DOHH2 (cell line): Measurements from ENCODE around the gene CNTNAP5.

Experiments
- EZH2phosphoT487 ChIP-seq: fragments of 200-600 bp; sonication (generic); IDR thresholded peaks from 2 replicates; pipeline ENCODE4 v1.6.1; 2017; ENCODE audit warnings: borderline replicate concordance, mild to moderate bottlenecking, antibody characterized with exemption, low read length, moderate library complexity, mixed read lengths
- TF ChIP-seq, protein P1 (sequence below): fragments of 200-600 bp; sonication (generic); IDR thresholded peaks from one replicate; pipeline ENCODE4 v1.5.1; 2014; ENCODE audit warnings: antibody characterized with exemption, mild to moderate bottlenecking, low read depth, low read length; ENCODE audit not compliant: poor library complexity, severe bottlenecking

DNA sequence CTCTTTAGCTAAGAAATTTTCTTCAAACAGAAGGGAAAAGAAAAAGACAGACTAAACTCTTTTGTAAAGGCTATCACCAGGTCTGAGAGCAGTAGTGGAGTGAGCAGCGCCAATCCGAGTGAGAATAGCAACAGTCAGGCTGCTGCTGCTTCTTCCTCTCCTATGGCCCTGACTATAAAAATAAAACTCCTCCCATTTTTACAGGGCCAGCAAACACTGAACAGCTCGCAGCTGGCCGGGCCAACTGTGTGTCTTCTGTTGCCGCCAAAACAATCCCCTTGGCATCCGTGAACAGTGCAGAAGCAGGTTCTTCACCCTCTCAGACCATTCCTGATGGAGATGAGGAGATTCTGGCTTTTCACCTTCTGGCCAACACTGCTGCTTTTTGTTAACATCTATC is 124.5 kb downstream of the CNTNAP5 start:
- TF ChIP-seq, protein P1, sequence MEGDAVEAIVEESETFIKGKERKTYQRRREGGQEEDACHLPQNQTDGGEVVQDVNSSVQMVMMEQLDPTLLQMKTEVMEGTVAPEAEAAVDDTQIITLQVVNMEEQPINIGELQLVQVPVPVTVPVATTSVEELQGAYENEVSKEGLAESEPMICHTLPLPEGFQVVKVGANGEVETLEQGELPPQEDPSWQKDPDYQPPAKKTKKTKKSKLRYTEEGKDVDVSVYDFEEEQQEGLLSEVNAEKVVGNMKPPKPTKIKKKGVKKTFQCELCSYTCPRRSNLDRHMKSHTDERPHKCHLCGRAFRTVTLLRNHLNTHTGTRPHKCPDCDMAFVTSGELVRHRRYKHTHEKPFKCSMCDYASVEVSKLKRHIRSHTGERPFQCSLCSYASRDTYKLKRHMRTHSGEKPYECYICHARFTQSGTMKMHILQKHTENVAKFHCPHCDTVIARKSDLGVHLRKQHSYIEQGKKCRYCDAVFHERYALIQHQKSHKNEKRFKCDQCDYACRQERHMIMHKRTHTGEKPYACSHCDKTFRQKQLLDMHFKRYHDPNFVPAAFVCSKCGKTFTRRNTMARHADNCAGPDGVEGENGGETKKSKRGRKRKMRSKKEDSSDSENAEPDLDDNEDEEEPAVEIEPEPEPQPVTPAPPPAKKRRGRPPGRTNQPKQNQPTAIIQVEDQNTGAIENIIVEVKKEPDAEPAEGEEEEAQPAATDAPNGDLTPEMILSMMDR, result no peak
- TF ChIP-seq EZH2phosphoT487, result no peak
